K562 (cell line): ENCODE results near the gene FAM184B. TPM values are rescaled to one million over a fixed set of nuclear protein-coding genes. Genes with fewer than 3 reads are reported as not detected.

ENCODE experiments used
- ATAC-seq: fragments of 200-7000 bp; cut with Tn5 transposase; 3 replicates; pipeline ENCODE4 v1.9.1; 2020; ENCODE audit warnings: moderate library complexity
- BruUV-seq: library from RNA; stranded (reverse); fragments of 400-500 nt; replicated peaks from 2 replicates; lab custom pipeline; 2021; lab: Mats Ljungman, UMichigan
- CTCF ChIA-PET: fragments of 300-600 bp; formaldehyde crosslinking; extraction: SDS; loops from one replicate; lab custom pipeline; 2021; ENCODE audit warnings: low intra/inter-chr PET ratio; lab: Yijun Ruan, JAX
- POLR2A ChIA-PET: fragments of 300-600, 350-650 bp; sonication (Branson Sonifier 250); formaldehyde crosslinking; extraction: SDS; loops from one replicate; lab custom pipeline; 2021; ENCODE audit warnings: antibody characterized with exemption, inconsistent platforms; lab: Yijun Ruan, JAX
- DNase-seq, 4 experiments: peaks; one replicate each; pipeline versions ENCODE4 v3.0.0 to v3.0.0-alpha.2; 2011 to 2018; ENCODE audit warnings: low spot score in 3 of 4, mixed read lengths in 3 of 4; ENCODE audit errors: extremely low read depth in 1 of 4
- FAIRE-seq: peaks from 2 replicates; lab custom pipeline; 2011; peaks lifted over from hg19 to GRCh38; lab: Jason Lieb, UNC
- H2AFZ ChIP-seq: 2 replicates; pipeline ENCODE4 v1.6.0; 2011; ENCODE audit warnings: low read depth, low read length, control low read depth, inconsistent platforms
- H3K27ac ChIP-seq: fragments of 200-600 bp; 3 replicates; pipeline ENCODE4 v1.8.0; 2011; ENCODE audit warnings: low read depth, mild to moderate bottlenecking, control low read depth, inconsistent platforms, low read length, moderate library complexity, mixed read lengths; ENCODE audit errors: extremely low read depth
- H3K27me3 ChIP-seq, 2 experiments: fragments of 300-600 bp in 1 of 2; 2 replicates in 1 of 2; 3 replicates in 1 of 2; pipeline versions ENCODE4 v1.6.0 to v1.8.0; 2011; ENCODE audit warnings: inconsistent platforms in 2 of 2, low read length in 2 of 2, mild to moderate bottlenecking in 1 of 2, mixed read lengths in 1 of 2, moderate library complexity in 1 of 2; ENCODE audit not compliant: control insufficient read depth in 2 of 2, insufficient read depth in 2 of 2
- H3K36me3 ChIP-seq: fragments of 300-600 bp; 3 replicates; pipeline ENCODE4 v1.8.0; 2011; ENCODE audit warnings: mild to moderate bottlenecking, low read length, inconsistent platforms; ENCODE audit not compliant: control insufficient read depth, insufficient read depth
- H3K4me1 ChIP-seq, 2 experiments: fragments of 200-600 bp in 1 of 2; replicated peaks in 1 of 2; 2 replicates in 1 of 2; 3 replicates in 1 of 2; pipeline versions ENCODE4 v1.5.1 to v1.8.0; 2011; ENCODE audit warnings: inconsistent platforms in 2 of 2, low read length in 2 of 2, mild to moderate bottlenecking in 1 of 2, mixed read lengths in 1 of 2, moderate library complexity in 1 of 2; ENCODE audit not compliant: control insufficient read depth in 2 of 2, insufficient read depth in 2 of 2
- H3K4me2 ChIP-seq: 2 replicates; pipeline ENCODE4 v1.6.1; 2011; ENCODE audit warnings: low read length, control low read depth, inconsistent platforms, mixed read lengths; ENCODE audit not compliant: insufficient read depth
- H3K4me3 ChIP-seq: fragments of 200-600 bp; sonication (generic), shearing (Covaris generic); 2 replicates; pipeline ENCODE4 v1.5.1; 2016; ENCODE audit warnings: control low read depth, inconsistent platforms
- H3K79me2 ChIP-seq: fragments of 200-600 bp; 3 replicates; pipeline ENCODE4 v1.8.0; 2011; ENCODE audit warnings: low read length, inconsistent platforms; ENCODE audit not compliant: control insufficient read depth, insufficient read depth
- H3K9ac ChIP-seq, 2 experiments: 2 replicates each; pipeline versions ENCODE4 v1.6.0 to v1.6.1; 2011; ENCODE audit warnings: low read depth in 2 of 2, low read length in 2 of 2, control low read depth in 1 of 2, inconsistent platforms in 1 of 2, mild to moderate bottlenecking in 1 of 2, mixed read lengths in 1 of 2; ENCODE audit not compliant: insufficient read depth in 1 of 2
- H3K9me1 ChIP-seq: one replicate; pipeline ENCODE4 v1.6.0; 2011; ENCODE audit warnings: inconsistent platforms, mild to moderate bottlenecking, low read length, moderate library complexity; ENCODE audit not compliant: control insufficient read depth, insufficient read depth
- H3K9me3 ChIP-seq: replicated peaks from 2 replicates; pipeline ENCODE4 v1.5.1; 2011; ENCODE audit warnings: low read depth, low read length, inconsistent platforms; ENCODE audit not compliant: control insufficient read depth, insufficient read depth
- H4K20me1 ChIP-seq: replicated peaks from 2 replicates; pipeline ENCODE4 v1.6.1; 2011; ENCODE audit warnings: low read length, inconsistent platforms, mixed read lengths; ENCODE audit not compliant: control insufficient read depth, insufficient read depth
- ELF2 ChIP-seq: fragments of 250-450 bp; sonication (Bioruptor Pico); IDR thresholded peaks from 2 replicates; pipeline ENCODE4 v1.5.0; 2021; ENCODE audit warnings: mild to moderate bottlenecking
- EP300 ChIP-seq: IDR thresholded peaks from 2 replicates; pipeline ENCODE4 v1.6.1; 2012; ENCODE audit warnings: low read length, improper control_type of control experiment
- HIVEP1 ChIP-seq: fragments of 250-450 bp; sonication (Bioruptor Pico); IDR thresholded peaks from 2 replicates; pipeline ENCODE4 v1.4.0; 2020; ENCODE audit warnings: mild to moderate bottlenecking
- IRF9 ChIP-seq: fragments of 450-650 bp; IDR thresholded peaks from 2 replicates; pipeline ENCODE4 v1.6.1; 2016; ENCODE audit warnings: missing biosample characterization, missing genetic modification characterization
- KDM1A ChIP-seq, 2 experiments: fragments of 450-650 bp; IDR thresholded peaks; 2 replicates each; pipeline ENCODE4 v1.6.1; 2016; ENCODE audit warnings: mild to moderate bottlenecking in 2 of 2
- RCOR1 ChIP-seq, 2 experiments: IDR thresholded peaks; 2 replicates each; pipeline ENCODE4 v1.6.1; 2012; ENCODE audit warnings: low read depth in 2 of 2, low read length in 2 of 2, borderline replicate concordance in 1 of 2, improper control_type of control experiment in 1 of 2
- SMARCC2 ChIP-seq: fragments of 450-650 bp; IDR thresholded peaks from 2 replicates; pipeline ENCODE4 v1.6.1; 2017; ENCODE audit warnings: antibody characterized with exemption, moderate library complexity, mild to moderate bottlenecking, low read depth
- SRSF7 ChIP-seq: fragments of 200-400 bp; formaldehyde crosslinking; optimal IDR thresholded peaks from 2 replicates; pipeline ENCODE3; 2017; ENCODE audit warnings: mild to moderate bottlenecking, low read depth, low read length
- ZBTB34 ChIP-seq: fragments of 250-450 bp; sonication (Bioruptor Pico); IDR thresholded peaks from 2 replicates; pipeline ENCODE4 v1.8.0; 2021; ENCODE audit warnings: mild to moderate bottlenecking, moderate library complexity
- ZNF23 ChIP-seq: fragments of 250-450 bp; sonication (Bioruptor Pico); IDR thresholded peaks from 2 replicates; pipeline ENCODE4 v1.4.0; 2020; ENCODE audit warnings: mild to moderate bottlenecking
- ZNF785 ChIP-seq: fragments of 250-450 bp; sonication (Bioruptor Pico); IDR thresholded peaks from 2 replicates; pipeline ENCODE4 v1.4.0; 2020; ENCODE audit warnings: mild to moderate bottlenecking
- WGBS: fragments of 100-300 bp; shearing (Covaris generic); methylation state at CpG from one replicate; pipeline ENCODE4 v1.1.6; 2016; ENCODE audit warnings: low coverage, mixed read lengths; ENCODE audit not compliant: insufficient coverage; ENCODE audit errors: missing lambda C conversion rate; 5-methylcytosine and 5-hydroxymethylcytosine counted together
- in situ Hi-C: fragments of 300-500 bp; cut with MboI; formaldehyde crosslinking; loops from 4 replicates; pipeline ENCODE4 v1.15.0; 2018; ENCODE audit warnings: inconsistent platforms, mixed read lengths
- intact Hi-C: fragments of 100-400 bp; cut with micrococcal nuclease; formaldehyde crosslinking; loops from 2 replicates; pipeline ENCODE4 v1.14.2; 2022
- polyA plus RNA-seq, 8 experiments: library from polyadenylated mRNA; depleted of rRNA in 4 of 8; stranded (reverse) in 5 of 8; unstranded in 3 of 8; fragments of >200 nt; fragmentation: Nextera tagmentation in 2 of 8; fragmentation: Illumina TruSeq in 1 of 8; extraction: Ambion mirVana in 2 of 8; extraction: Trizol in 1 of 8; gene quantifications; 2 replicates each; pipeline versions ENCODE4 v1.2.1 to v1.2.3, GENCODE V29; 2011 to 2014; ENCODE audit warnings: inconsistent platforms in 1 of 8, missing spikeins in 1 of 8
- total RNA-seq, 7 experiments: library from RNA; depleted of rRNA in 6 of 7; stranded (reverse); fragments of >200 nt in 6 of 7; fragmentation: Illumina TruSeq in 2 of 7; extraction: Trizol in 2 of 7; gene quantifications; 2 replicates each; pipeline versions ENCODE4 v1.2.1 to v1.2.3, GENCODE V29; 2011 to 2021; ENCODE audit warnings: low replicate concordance in 1 of 7

Gene FAM184B
- total and polyA plus RNA-seq, 9 of the 15 experiments (the other 6 are each of a cell fraction or from before 2014, with no cell fraction given) = not detected

GRCh38 chr4:17707671-17708070 lies 73.8 kb downstream of the FAM184B start:
- BruUV-seq = no TSS peak
- Histone ChIP-seq H4K20me1 (no peaks in the 10 kb centered on the region), H2AFZ (no peak overlapping the region), H3K36me3 (no peaks in the 10 kb centered on the region), H3K4me1 (peaks cover 0 to 8% of the 10 kb centered on the region in 2 experiments; a peak in 1 of 5 replicates)
- CTCF ChIA-PET = no interaction called here
- no peak for TF ChIP-seq IRF9 (tag)
- no peak for TF ChIP-seq ZNF23 (CRISPR knock-in tag)
- TF ChIP-seq ZNF785 (CRISPR knock-in tag) = no peak
- no peak for TF ChIP-seq RCOR1 (IDR thresholded peaks at IDR 0.05; ENCODE audit: borderline replicate concordance in 1 of 2, low read depth in 2 of 2, low read length in 2 of 2)
- TF ChIP-seq HIVEP1 (CRISPR knock-in tag) = no peak
- no peak for TF ChIP-seq KDM1A (IDR thresholded peaks at IDR 0.05)
- TF ChIP-seq EP300 = no peak
- TF ChIP-seq ELF2 (CRISPR knock-in tag) = no peak
- TF ChIP-seq ZBTB34 (CRISPR knock-in tag) = no peak
- no peak for TF ChIP-seq SMARCC2
- TF ChIP-seq SRSF7 = no peak
- TF ChIP-seq, all 486 proteins: peak for 0
- H3K4me2 ChIP-seq = no peak overlapping the region
- no peaks in the 10 kb centered on the region for H3K9me1 ChIP-seq
- H3K4me3 ChIP-seq = no peak overlapping the region
- FAIRE-seq (no peak), ATAC-seq (no peak), DNase-seq (no peak)
- no peak overlapping the region for H3K27ac ChIP-seq
- in situ Hi-C loops (no loop called here), intact Hi-C loops (no loop called here)
- POLR2A ChIA-PET = no interaction called here
- H3K79me2 ChIP-seq = no peaks in the 10 kb centered on the region
- H3K9ac ChIP-seq = no peak overlapping the region
- 0% methylated on average over 2 of the region's 2 CpGs for WGBS
- peaks cover 29 to 41% of the 10 kb centered on the region in 2 experiments for H3K27me3 ChIP-seq
- H3K9me3 ChIP-seq = no peaks in the 10 kb centered on the region
